ENCODE data around the gene NHERF1. TPM values are rescaled to one million over a fixed set of nuclear protein-coding genes. Genes with fewer than 3 reads are reported as not detected.

NHERF1 gene
- polyA plus RNA-seq, 1 donor (not counting 4 experiments of a cell fraction or from before 2014, with no cell fraction given), result 45.6 TPM

DNA sequence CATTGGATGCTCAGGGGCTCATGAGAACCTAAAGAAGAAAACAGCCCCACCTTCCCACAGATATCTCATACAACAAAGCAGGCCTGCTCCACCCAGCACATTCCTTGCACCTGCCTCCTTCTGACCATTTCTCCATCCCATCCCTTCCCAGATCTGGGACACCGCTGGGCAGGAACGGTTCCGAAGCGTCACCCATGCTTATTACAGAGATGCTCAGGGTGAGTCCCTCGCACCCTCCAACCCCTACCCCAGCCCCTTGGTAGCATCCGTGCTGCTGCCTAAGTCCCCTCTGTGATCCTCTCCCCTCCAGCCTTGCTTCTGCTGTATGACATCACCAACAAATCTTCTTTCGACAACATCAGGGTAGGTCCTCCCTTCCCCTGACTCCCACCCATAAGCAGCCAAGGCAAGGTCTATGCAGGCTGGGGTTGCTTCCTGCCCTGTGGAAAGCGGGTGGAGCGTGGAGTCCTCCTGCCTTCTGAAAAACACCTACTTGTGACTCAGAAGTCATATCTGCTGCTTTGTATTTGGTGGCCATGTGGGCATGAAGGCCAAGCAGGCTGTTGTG lies 5.4 kb upstream of the NHERF1 start:
- H4K20me1 ChIP-seq (ENCODE audit: control insufficient read depth, extremely low read depth, insufficient read depth, low read length), result peaks cover 2% of the 10 kb centered on the region
- H3K79me2 ChIP-seq (ENCODE audit: control insufficient read depth, insufficient read depth, low read length), result no peaks in the 10 kb centered on the region
- H3K4me1 ChIP-seq (ENCODE audit: control insufficient read depth, extremely low read depth, insufficient read depth, low read length), result peaks cover 4% of the 10 kb centered on the region
- H3K9ac ChIP-seq (ENCODE audit: control insufficient read depth, extremely low read depth, insufficient read depth, low read length), result no peak overlapping the region
- no peak for DNase-seq (ENCODE audit: low read depth, low spot score)
- no peak overlapping the region for H3K27ac ChIP-seq (ENCODE audit: control insufficient read depth, insufficient read depth, low read length)
- TF ChIP-seq EZH2 (IDR thresholded peaks at IDR 0.05; ENCODE audit: low read length), result no peak
- TF ChIP-seq CTCF (optimal IDR thresholded peaks at IDR 0.05 in 1 of 3, IDR thresholded peaks at IDR 0.05 in 1 of 3, conservative IDR thresholded peaks at IDR 0.05 in 1 of 3; ENCODE audit: extremely low read depth in 1 of 3, insufficient read depth in 2 of 3, low read length in 3 of 3), result no peak
- FAIRE-seq, result no peak
- no peaks in the 10 kb centered on the region for H3K9me1 ChIP-seq (ENCODE audit: control insufficient read depth, extremely low read depth, insufficient read depth, low read length)
- no peak overlapping the region for H3K4me3 ChIP-seq (ENCODE audit: control insufficient read depth in 2 of 3, extremely low read depth in 1 of 3, insufficient read depth in 2 of 3, low read depth in 1 of 3, low read length in 3 of 3)
- H3K4me2 ChIP-seq (ENCODE audit: control insufficient read depth, extremely low read depth, insufficient read depth, low read depth, low read length), result no peak overlapping the region
- no peaks in the 10 kb centered on the region for H3K9me3 ChIP-seq (ENCODE audit: control insufficient read depth, low read depth, low read length)
- no peak overlapping the region for H2AFZ ChIP-seq (ENCODE audit: control insufficient read depth, low read length)
- peaks cover 20% of the 10 kb centered on the region for H3K27me3 ChIP-seq (ENCODE audit: control insufficient read depth, extremely low read depth, insufficient read depth, low read length)
- no peaks in the 10 kb centered on the region for H3K36me3 ChIP-seq (ENCODE audit: control insufficient read depth in 2 of 2, extremely low read depth in 1 of 2, insufficient read depth in 2 of 2, low read length in 2 of 2)
- dilution Hi-C loops (cut with MboI; ENCODE audit: extremely low pct_ligation_motif_present, low sequenced_read_pairs), result no loop called here

- Histone ChIP-seq H3K27ac (ENCODE audit: control insufficient read depth, insufficient read depth, low read length) (no peak overlapping the region), H3K9me1 (ENCODE audit: control insufficient read depth, extremely low read depth, insufficient read depth, low read length) (no peaks in the 10 kb centered on the region), H3K4me3 (ENCODE audit: control insufficient read depth in 2 of 3, extremely low read depth in 1 of 3, insufficient read depth in 2 of 3, low read depth in 1 of 3, low read length in 3 of 3) (no peak overlapping the region), H3K9me3 (ENCODE audit: control insufficient read depth, low read depth, low read length) (no peaks in the 10 kb centered on the region), H3K36me3 (ENCODE audit: control insufficient read depth in 2 of 2, extremely low read depth in 1 of 2, insufficient read depth in 2 of 2, low read length in 2 of 2) (no peaks in the 10 kb centered on the region), H2AFZ (ENCODE audit: control insufficient read depth, low read length) (no peak overlapping the region), H3K4me2 (ENCODE audit: control insufficient read depth, extremely low read depth, insufficient read depth, low read depth, low read length) (no peak overlapping the region), H3K79me2 (ENCODE audit: control insufficient read depth, insufficient read depth, low read length) (peaks cover 2% of the 10 kb centered on the region), H3K4me1 (ENCODE audit: control insufficient read depth, extremely low read depth, insufficient read depth, low read length) (peaks cover 4% of the 10 kb centered on the region), H3K27me3 (ENCODE audit: control insufficient read depth, extremely low read depth, insufficient read depth, low read length) (peaks cover 13% of the 10 kb centered on the region), H4K20me1 (ENCODE audit: control insufficient read depth, extremely low read depth, insufficient read depth, low read length) (peaks cover 2% of the 10 kb centered on the region), H3K9ac (ENCODE audit: control insufficient read depth, extremely low read depth, insufficient read depth, low read length) (no peak overlapping the region)
- dilution Hi-C loops (cut with MboI; ENCODE audit: extremely low pct_ligation_motif_present, low sequenced_read_pairs), result no loop called here
- FAIRE-seq (no peak), DNase-seq (ENCODE audit: low read depth, low spot score) (no peak)
- TF ChIP-seq CTCF (optimal IDR thresholded peaks at IDR 0.05 in 1 of 3, IDR thresholded peaks at IDR 0.05 in 1 of 3, conservative IDR thresholded peaks at IDR 0.05 in 1 of 3; ENCODE audit: extremely low read depth in 1 of 3, insufficient read depth in 2 of 3, low read length in 3 of 3), result no peak
- no peak for TF ChIP-seq EZH2 (IDR thresholded peaks at IDR 0.05; ENCODE audit: low read length)
Observed at GRCh38 chr17:74743755-74744154, 4.7 kb upstream of the NHERF1 start.
